Liver (tissue), 9 donors: ENCODE measurements around the gene CCDC30. TPM values are rescaled to one million over a fixed set of nuclear protein-coding genes. Genes with fewer than 3 reads are reported as not detected.

Experiments used
- DNase-seq: peaks from one replicate; pipeline ENCODE4 v3.0.0-alpha.2; 2017; ENCODE audit warnings: low spot score
- H3K27ac ChIP-seq, 2 donors: one replicate each; pipeline ENCODE4 v1.7.0; 2013; ENCODE audit warnings: inconsistent platforms in 2 of 2, low read length in 2 of 2, control low read depth in 1 of 2, low read depth in 1 of 2, mild to moderate bottlenecking in 1 of 2
- H3K27me3 ChIP-seq, 4 donors: one replicate each; pipeline versions ENCODE4 v1.6.1 to v1.7.0; 2013; ENCODE audit warnings: low read length in 3 of 4, inconsistent platforms in 1 of 4, mild to moderate bottlenecking in 1 of 4, moderate library complexity in 1 of 4; ENCODE audit not compliant: control insufficient read depth in 4 of 4, insufficient read depth in 4 of 4
- H3K36me3 ChIP-seq, 4 donors: one replicate each; pipeline versions ENCODE4 v1.6.1 to v1.7.0; 2013; ENCODE audit warnings: low read length in 3 of 4, mild to moderate bottlenecking in 3 of 4, low read depth in 1 of 4, moderate library complexity in 1 of 4; ENCODE audit not compliant: control insufficient read depth in 4 of 4, insufficient read depth in 3 of 4
- H3K4me1 ChIP-seq, 4 donors: one replicate each; pipeline versions ENCODE4 v1.6.1 to v1.7.0; 2013; ENCODE audit warnings: low read length in 3 of 4, mild to moderate bottlenecking in 3 of 4, moderate library complexity in 1 of 4; ENCODE audit not compliant: control insufficient read depth in 4 of 4, insufficient read depth in 4 of 4
- H3K4me3 ChIP-seq, 3 donors: one replicate each; pipeline versions ENCODE4 v1.6.1 to v1.7.0; 2013; ENCODE audit warnings: low read length in 3 of 3, control low read depth in 1 of 3, low read depth in 1 of 3, mild to moderate bottlenecking in 1 of 3
- H3K9ac ChIP-seq, 2 donors: one replicate each; pipeline ENCODE4 v1.7.0; 2013; ENCODE audit warnings: low read length in 2 of 2, mild to moderate bottlenecking in 2 of 2, moderate library complexity in 2 of 2, control low read depth in 1 of 2, low read depth in 1 of 2
- H3K9me3 ChIP-seq, 4 donors: one replicate each; pipeline versions ENCODE4 v1.6.1 to v1.7.0; 2013; ENCODE audit warnings: low read length in 3 of 4; ENCODE audit not compliant: control insufficient read depth in 4 of 4
- EGR1 ChIP-seq, 2 donors: IDR thresholded peaks; 2 replicates each; pipeline ENCODE4 v1.6.1; 2016 to 2018; ENCODE audit warnings: antibody characterized with exemption in 2 of 2, low read depth in 2 of 2
- FOXA1 ChIP-seq: IDR thresholded peaks from 2 replicates; pipeline ENCODE4 v1.6.1; 2016; ENCODE audit warnings: antibody characterized with exemption
- FOXA2 ChIP-seq: IDR thresholded peaks from 2 replicates; pipeline ENCODE4 v1.6.1; 2016; ENCODE audit warnings: antibody characterized with exemption
- HNF4A ChIP-seq, 2 donors: conservative IDR thresholded peaks; 2 replicates each; pipeline ENCODE4 v1.6.1; 2016; ENCODE audit warnings: antibody characterized with exemption in 2 of 2, mild to moderate bottlenecking in 2 of 2
- HNF4G ChIP-seq: IDR thresholded peaks from 2 replicates; pipeline ENCODE4 v1.6.1; 2016; ENCODE audit warnings: antibody characterized with exemption
- JUND ChIP-seq, 2 donors: IDR thresholded peaks; 2 replicates each; pipeline ENCODE4 v1.6.1; 2016; ENCODE audit warnings: antibody characterized with exemption in 2 of 2
- NR2F2 ChIP-seq: IDR thresholded peaks from 2 replicates; pipeline ENCODE4 v1.6.1; 2016; ENCODE audit warnings: antibody characterized with exemption
- SP1 ChIP-seq: IDR thresholded peaks from 2 replicates; pipeline ENCODE4 v1.6.1; 2018; ENCODE audit warnings: antibody characterized with exemption, mild to moderate bottlenecking
- YY1 ChIP-seq: IDR thresholded peaks from 2 replicates; pipeline ENCODE4 v1.6.1; 2016; ENCODE audit warnings: antibody characterized with exemption, mild to moderate bottlenecking
- WGBS: extraction: QIAGEN DNeasy Blood & Tissue Kit; methylation state at CpG from one replicate; pipeline ENCODE4 v1.1.7; 2013; 5-methylcytosine and 5-hydroxymethylcytosine counted together
- polyA plus RNA-seq, 2 donors: library from polyadenylated mRNA; stranded (reverse) in 1 of 2; unstranded in 1 of 2; fragments of 200-250 nt in 1 of 2; fragments of >200 nt in 1 of 2; fragmentation: Nextera tagmentation in 1 of 2; extraction: Ambion mirVana in 1 of 2; gene quantifications; one replicate each; pipeline versions ENCODE4 v1.2.1 to v1.2.3, GENCODE V29; 2013 to 2015
- total RNA-seq, 2 donors: library from RNA; depleted of rRNA; stranded (reverse); fragments of >200 nt; gene quantifications; one replicate each; pipeline ENCODE4 v1.2.3, GENCODE V29; 2014
- TF ChIP-seq, protein P1 (sequence below): IDR thresholded peaks from 2 replicates; pipeline ENCODE4 v1.6.1; 2016; ENCODE audit warnings: antibody characterized with exemption
- TF ChIP-seq, protein P2 (sequence below): IDR thresholded peaks from 2 replicates; pipeline ENCODE4 v1.6.1; 2016; ENCODE audit warnings: antibody characterized with exemption
- TF ChIP-seq, protein P3 (sequence below): IDR thresholded peaks from 2 replicates; pipeline ENCODE4 v1.6.1; 2016; ENCODE audit warnings: antibody characterized with exemption, mild to moderate bottlenecking
- donor health status: healthy.
- donor health status: healthy.
- donor health status: healthy.
- donor health status: healthy.
- donor health status: healthy.

Gene CCDC30
- total and polyA plus RNA-seq, 4 donors: 0.07 to 2.0 (median 1.3) TPM

GRCh38 chr1:42442662-42443061, 20.4 kb upstream of the CCDC30 start:
- peaks cover 0 to 3% (median under 1%) of the 10 kb centered on the region in 4 donors for H3K36me3 ChIP-seq
- no peak overlapping the region for H3K4me3 ChIP-seq
- no peaks in the 10 kb centered on the region for H3K4me1 ChIP-seq
- no peaks in the 10 kb centered on the region for H3K9me3 ChIP-seq
- DNase-seq: no peak
- H3K27ac ChIP-seq: no peak overlapping the region
- TF ChIP-seq FOXA1: no peak
- no peak for TF ChIP-seq EGR1 (IDR thresholded peaks at IDR 0.05; ENCODE audit: low read depth in 2 of 2)
- TF ChIP-seq FOXA2: no peak
- no peak for TF ChIP-seq HNF4G
- TF ChIP-seq JUND (IDR thresholded peaks at IDR 0.05): no peak
- TF ChIP-seq, protein P1, sequence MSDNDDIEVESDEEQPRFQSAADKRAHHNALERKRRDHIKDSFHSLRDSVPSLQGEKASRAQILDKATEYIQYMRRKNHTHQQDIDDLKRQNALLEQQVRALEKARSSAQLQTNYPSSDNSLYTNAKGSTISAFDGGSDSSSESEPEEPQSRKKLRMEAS: no peak
- TF ChIP-seq, protein P2, sequence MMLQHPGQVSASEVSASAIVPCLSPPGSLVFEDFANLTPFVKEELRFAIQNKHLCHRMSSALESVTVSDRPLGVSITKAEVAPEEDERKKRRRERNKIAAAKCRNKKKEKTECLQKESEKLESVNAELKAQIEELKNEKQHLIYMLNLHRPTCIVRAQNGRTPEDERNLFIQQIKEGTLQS: no peak
- TF ChIP-seq SP1: no peak
- TF ChIP-seq HNF4A (conservative IDR thresholded peaks at IDR 0.05): no peak
- TF ChIP-seq, protein P3, sequence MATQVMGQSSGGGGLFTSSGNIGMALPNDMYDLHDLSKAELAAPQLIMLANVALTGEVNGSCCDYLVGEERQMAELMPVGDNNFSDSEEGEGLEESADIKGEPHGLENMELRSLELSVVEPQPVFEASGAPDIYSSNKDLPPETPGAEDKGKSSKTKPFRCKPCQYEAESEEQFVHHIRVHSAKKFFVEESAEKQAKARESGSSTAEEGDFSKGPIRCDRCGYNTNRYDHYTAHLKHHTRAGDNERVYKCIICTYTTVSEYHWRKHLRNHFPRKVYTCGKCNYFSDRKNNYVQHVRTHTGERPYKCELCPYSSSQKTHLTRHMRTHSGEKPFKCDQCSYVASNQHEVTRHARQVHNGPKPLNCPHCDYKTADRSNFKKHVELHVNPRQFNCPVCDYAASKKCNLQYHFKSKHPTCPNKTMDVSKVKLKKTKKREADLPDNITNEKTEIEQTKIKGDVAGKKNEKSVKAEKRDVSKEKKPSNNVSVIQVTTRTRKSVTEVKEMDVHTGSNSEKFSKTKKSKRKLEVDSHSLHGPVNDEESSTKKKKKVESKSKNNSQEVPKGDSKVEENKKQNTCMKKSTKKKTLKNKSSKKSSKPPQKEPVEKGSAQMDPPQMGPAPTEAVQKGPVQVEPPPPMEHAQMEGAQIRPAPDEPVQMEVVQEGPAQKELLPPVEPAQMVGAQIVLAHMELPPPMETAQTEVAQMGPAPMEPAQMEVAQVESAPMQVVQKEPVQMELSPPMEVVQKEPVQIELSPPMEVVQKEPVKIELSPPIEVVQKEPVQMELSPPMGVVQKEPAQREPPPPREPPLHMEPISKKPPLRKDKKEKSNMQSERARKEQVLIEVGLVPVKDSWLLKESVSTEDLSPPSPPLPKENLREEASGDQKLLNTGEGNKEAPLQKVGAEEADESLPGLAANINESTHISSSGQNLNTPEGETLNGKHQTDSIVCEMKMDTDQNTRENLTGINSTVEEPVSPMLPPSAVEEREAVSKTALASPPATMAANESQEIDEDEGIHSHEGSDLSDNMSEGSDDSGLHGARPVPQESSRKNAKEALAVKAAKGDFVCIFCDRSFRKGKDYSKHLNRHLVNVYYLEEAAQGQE: no peak
- H3K9ac ChIP-seq: no peak overlapping the region
- WGBS: 57% methylated on average over 2 of the region's 2 CpGs
- H3K27me3 ChIP-seq: no peaks in the 10 kb centered on the region

DNA sequence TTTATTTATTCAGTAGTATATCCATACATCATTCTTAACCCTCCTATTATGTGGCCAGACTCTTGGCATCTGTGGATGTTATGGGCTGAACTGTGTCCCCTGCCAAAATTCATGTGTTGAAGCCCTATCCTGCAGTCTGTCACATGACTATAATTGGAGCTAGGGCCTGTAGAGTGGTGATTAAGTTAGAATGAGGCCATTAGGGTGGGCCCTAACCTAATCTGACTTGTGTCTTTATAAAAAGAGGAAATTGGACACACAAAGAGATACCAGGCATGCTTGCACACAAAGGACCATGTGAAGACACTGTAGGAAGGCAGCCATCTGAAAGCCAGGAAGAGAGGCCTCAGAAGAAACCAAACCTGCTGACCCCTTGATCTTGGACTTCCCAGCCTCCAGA, 13.8 kb upstream of the CCDC30 start:
- Histone ChIP-seq H3K9me3 (no peaks in the 10 kb centered on the region), H3K36me3 (no peaks in the 10 kb centered on the region), H3K4me1 (peaks cover 0 to 4% (median 2%) of the 10 kb centered on the region in 4 donors), H3K27ac (no peak overlapping the region), H3K27me3 (no peaks in the 10 kb centered on the region), H3K4me3 (no peak overlapping the region), H3K9ac (no peak overlapping the region)
- DNase-seq: no peak
- TF ChIP-seq NR2F2 (no peak), FOXA2 (no peak), YY1 (no peak)
- TF ChIP-seq, protein P3: no peak
